GM18909 (cell line): ENCODE measurements around the gene ZNF75A.

ENCODE experiments used
- ATAC-seq: cut with Tn5 transposase; IDR thresholded peaks from one replicate; pipeline ENCODE4 v1.9.1; 2021; ENCODE audit warnings: mild to moderate bottlenecking; ENCODE audit not compliant: unreplicated experiment, poor library complexity

Gene ZNF75A

GRCh38 chr16:3283543-3284447 lies 21.5 kb upstream of the ZNF75A start:
- ATAC-seq: peak; percentile 3

- ATAC-seq: no peak
These were observed 20.2 kb upstream of the ZNF75A start for GRCh38 chr16:3285131-3285530.

- no peak for ATAC-seq
These were observed 15.2 kb upstream of the ZNF75A start for GRCh38 chr16:3289998-3290673.

GRCh38 chr16:3292604-3293003 lies 12.7 kb upstream of the ZNF75A start:
- ATAC-seq: no peak

GRCh38 chr16:3295209-3295608 lies 10.1 kb upstream of the ZNF75A start:
- no peak for ATAC-seq

GRCh38 chr16:3295783-3296182 lies 9.5 kb upstream of the ZNF75A start:
- no peak for ATAC-seq

GRCh38 chr16:3304370-3304769 lies 927 bp upstream of the ZNF75A start:
- ATAC-seq: no peak

GRCh38 chr16:3306078-3306477 lies 781 bp downstream of the ZNF75A start:
- ATAC-seq: no peak

GRCh38 chr16:3311496-3311895 lies 6.2 kb downstream of the ZNF75A start:
- no peak for ATAC-seq

- ATAC-seq: no peak
These were observed 12.2 kb downstream of the ZNF75A start for GRCh38 chr16:3317315-3317999.

GRCh38 chr16:3321816-3322215 lies 16.5 kb downstream of the ZNF75A start:
- no peak for ATAC-seq

GRCh38 chr16:3327514-3327913 lies 22.2 kb downstream of the ZNF75A start:
- no peak for ATAC-seq

GRCh38 chr16:3328104-3328503 lies 22.8 kb downstream of the ZNF75A start:
- no peak for ATAC-seq

GRCh38 chr16:3328643-3329042 lies 23.3 kb downstream of the ZNF75A start:
- no peak for ATAC-seq

GRCh38 chr16:3346041-3346440 lies 40.7 kb downstream of the ZNF75A start:
- ATAC-seq: no peak

GRCh38 chr16:3347586-3347985 lies 42.3 kb downstream of the ZNF75A start:
- no peak for ATAC-seq

- no peak for ATAC-seq
These were observed 43.4 kb downstream of the ZNF75A start for GRCh38 chr16:3348547-3349167.

- ATAC-seq: no peak
These were observed 43.9 kb downstream of the ZNF75A start for GRCh38 chr16:3349175-3349574.

GRCh38 chr16:3355589-3355988 lies 50.3 kb downstream of the ZNF75A start, which contains the start of gene OR2C1:
Gene OR2C1, plus strand, starts transcription at chr16:3355889. Its CDS starts 52 bp downstream, at chr16:3355941.
- ATAC-seq: no peak

- ATAC-seq: no peak
These were observed 50.8 kb downstream of the ZNF75A start for GRCh38 chr16:3356118-3356517.
